Ramos (cell line): ENCODE measurements around the gene C1orf159.
"Not testable (repeated sequence)": the region's sequence is repeated elsewhere in the genome, so short reads cannot be mapped to it uniquely, and the experiment has no call there.

Source experiments
- in situ Hi-C: fragments of 300-500 bp; cut with MboI; formaldehyde crosslinking; loops from one replicate; pipeline ENCODE4 v1.14.3; 2022; ENCODE audit warnings: low sequenced_read_pairs; ENCODE audit not compliant: unreplicated experiment

Gene C1orf159

DNA sequence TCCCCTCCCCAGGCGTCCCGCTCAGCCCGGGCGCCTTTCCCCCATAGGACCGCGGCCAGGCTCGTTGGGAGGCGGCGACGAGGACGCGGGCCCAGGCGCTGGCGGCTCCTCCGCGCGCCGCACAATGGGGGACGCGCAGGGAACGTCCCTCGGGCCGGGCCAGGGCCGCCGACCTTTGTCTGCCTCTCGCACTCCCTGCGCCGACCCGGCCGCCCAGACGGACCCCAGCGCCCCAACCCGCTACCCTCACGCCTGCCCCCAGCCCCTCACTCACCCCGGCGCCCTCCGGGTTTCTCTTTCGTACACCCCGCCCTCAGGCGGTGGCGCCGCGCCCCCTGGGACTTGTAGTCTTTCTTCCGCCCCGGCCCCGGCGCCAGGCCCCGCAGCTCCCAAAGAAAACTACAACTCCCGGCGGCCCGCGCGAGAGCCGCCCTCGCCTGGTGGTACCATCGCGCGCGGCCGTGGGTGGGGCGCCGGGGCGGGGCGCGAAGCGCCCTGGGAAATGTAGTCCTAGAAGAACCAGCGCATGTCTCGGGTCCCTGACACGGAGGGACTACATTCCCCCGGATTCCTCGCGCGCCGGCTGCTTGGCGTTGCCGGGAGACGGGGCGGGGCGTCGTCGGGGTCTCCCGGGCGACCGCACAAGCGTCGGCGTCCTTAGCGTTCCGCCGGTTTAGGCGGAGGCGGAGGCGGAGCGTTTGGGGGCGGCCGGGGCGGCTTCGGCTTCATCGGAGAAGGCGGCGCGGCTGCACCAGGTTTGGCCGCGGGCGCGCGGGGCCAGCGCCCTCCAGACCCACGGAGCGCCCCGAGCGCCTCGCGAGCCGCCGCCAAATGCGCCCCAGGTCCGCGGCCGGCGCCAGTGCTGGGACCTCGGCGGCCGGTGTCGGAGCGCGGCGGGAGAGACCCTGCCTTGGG lies at the start of gene C1orf159:
TSS of gene C1orf159 (minus strand) at position 304 of the 915 bp plus-strand sequence. CDS start 24,546 bp downstream, outside the sequence.
- in situ Hi-C loops = loop anchor here (10.0 kb wide), 1 partner anchor 119 kb away; the partner anchor contains the start of genes B3GALT6 and SDF4

DNA sequence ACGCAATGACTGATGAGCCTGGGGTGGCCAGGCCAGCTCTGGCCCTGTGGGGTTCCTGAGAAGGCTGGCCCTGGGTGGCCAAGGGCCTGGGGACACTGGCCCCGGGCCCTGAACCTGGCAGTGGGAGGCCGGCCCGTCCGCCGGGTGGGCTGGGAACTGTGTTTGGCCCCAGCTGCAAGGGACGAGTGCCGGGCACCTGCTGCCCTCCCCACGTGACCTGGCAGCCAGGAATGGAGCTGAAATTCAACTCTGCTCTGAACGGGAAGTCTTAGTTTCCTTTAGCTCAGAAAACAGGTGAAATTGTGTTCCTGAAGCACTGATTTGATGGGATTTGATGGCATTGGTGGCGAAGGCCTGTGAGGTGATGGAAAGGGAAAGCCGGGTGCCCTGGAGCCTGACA lies 49.6 kb upstream of the C1orf159 start:
- in situ Hi-C loops = no loop called here

- in situ Hi-C loops = no loop called here
Observed at GRCh38 chr1:1164701-1165451, 49.0 kb upstream of the C1orf159 start.

- in situ Hi-C loops = no loop called here
Observed at GRCh38 chr1:1164361-1164700, 48.4 kb upstream of the C1orf159 start.

GRCh38 chr1:1163538-1164070 lies 47.7 kb upstream of the C1orf159 start:
- in situ Hi-C loops = no loop called here

GRCh38 chr1:1162597-1163537 lies 47.0 kb upstream of the C1orf159 start:
- in situ Hi-C loops = no loop called here

GRCh38 chr1:1161683-1162079 lies 45.8 kb upstream of the C1orf159 start:
- in situ Hi-C loops = no loop called here

DNA sequence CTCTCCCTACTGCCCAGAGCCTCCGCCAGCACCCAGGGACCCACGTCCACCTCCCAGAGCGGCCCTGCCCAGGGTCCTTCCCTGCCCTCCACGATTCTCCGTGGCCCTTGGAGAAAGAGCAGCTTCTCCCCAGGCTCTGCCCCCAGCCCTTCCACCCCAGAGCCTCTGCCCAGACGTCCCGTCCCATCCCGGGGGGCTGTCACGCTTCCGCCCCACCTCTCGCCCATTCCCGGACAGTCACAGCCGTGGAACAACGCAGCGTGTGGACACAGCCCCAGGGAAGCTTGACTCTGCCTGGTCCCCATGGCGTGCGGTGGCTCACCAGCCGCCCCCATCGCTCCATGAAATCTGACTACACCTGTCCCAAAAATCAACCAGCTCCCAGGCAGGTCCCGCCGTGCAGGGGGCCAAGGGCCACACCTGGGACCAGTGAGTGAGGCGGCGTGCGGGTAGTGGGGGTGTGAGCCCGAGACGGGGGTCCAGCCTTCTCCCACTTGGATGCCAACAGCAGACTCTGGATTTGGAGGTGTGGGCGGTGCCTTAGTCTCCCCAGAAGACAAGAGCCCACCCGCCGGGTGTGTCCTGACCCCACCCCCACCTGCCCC lies 45.3 kb upstream of the C1orf159 start:
- in situ Hi-C loops = no loop called here

- in situ Hi-C loops = no loop called here
Observed at GRCh38 chr1:1160281-1160930, 44.5 kb upstream of the C1orf159 start.

GRCh38 chr1:1157914-1158710 lies 42.2 kb upstream of the C1orf159 start:
- in situ Hi-C loops = no loop called here

- in situ Hi-C loops = no loop called here
Observed at GRCh38 chr1:1157426-1157913, 41.6 kb upstream of the C1orf159 start.

- in situ Hi-C loops = no loop called here
Observed at GRCh38 chr1:1157033-1157365, 41.1 kb upstream of the C1orf159 start.

GRCh38 chr1:1156140-1157032 lies 40.5 kb upstream of the C1orf159 start:
- in situ Hi-C loops = no loop called here

DNA sequence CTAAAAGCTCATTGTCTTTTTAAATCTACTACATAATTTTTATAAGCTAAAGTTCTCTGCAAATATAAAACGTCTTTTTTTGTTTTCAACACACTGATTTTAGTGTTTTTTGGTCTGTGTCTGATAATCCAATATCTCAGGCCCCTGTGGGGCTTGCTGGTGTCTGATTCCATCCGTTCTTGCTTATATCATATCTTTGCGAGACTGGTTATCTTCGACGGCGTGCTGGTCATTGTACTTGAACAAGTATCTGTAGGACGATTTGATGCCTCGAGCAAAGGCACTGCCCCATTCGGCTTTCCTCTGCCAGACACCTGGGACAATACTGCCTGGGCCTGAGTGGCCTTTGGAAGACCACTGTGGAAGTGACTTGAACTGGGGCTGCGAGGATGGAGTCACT lies 39.4 kb upstream of the C1orf159 start:
- in situ Hi-C loops = no loop called here

- in situ Hi-C loops = no loop called here
Observed at GRCh38 chr1:1153874-1154273, 38.0 kb upstream of the C1orf159 start.

DNA sequence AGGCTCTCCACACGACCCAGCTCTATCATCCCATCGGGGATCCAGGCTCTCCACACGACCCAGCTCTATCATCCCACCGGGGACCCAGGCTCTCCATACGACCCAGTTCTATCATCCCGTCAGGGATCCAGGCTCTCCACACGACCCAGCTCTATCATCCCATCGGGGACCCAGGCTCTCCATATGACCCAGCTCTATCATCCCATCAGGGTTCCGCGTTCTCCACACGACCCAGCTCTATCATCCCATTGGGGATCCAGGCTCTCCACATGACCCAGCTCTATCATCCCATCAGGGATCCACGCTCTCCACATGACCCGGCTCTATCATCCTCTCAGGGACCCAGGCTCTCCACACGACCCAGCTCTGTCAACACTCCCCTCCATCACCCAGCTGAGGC lies 37.3 kb upstream of the C1orf159 start:
- in situ Hi-C loops = not testable (repeated sequence)

- in situ Hi-C loops = not testable (repeated sequence)
Observed at GRCh38 chr1:1152431-1152830, 36.5 kb upstream of the C1orf159 start.
